Natural killer cell (primary cell): Measurements from ENCODE around the gene SH2D3C. TPM values are rescaled to one million over a fixed set of nuclear protein-coding genes. Genes with fewer than 3 reads are reported as not detected.

Source experiments
- total RNA-seq, 4 donors: library from RNA; stranded (reverse); fragments of 120-200 nt in 1 of 4; gene quantifications; one replicate each; pipeline versions ENCODE4 v1.2.3 to v1.2.4, GENCODE V29; 2013 to 2022

Gene SH2D3C
- total RNA-seq, 3 donors from 2014 or later (not counting 1 experiment from before 2014, with no cell fraction given), result 42.8 to 86.8 (median 56.6) TPM

Other genes starting within 250 kb of the SH2D3C start
- 1 to 10 TPM in 2 of 3 donors, under 1 TPM in 1; 0.97 to 1.8 (median 1.6) TPM for gene STXBP1, start 166.4 kb downstream of the SH2D3C start, total RNA-seq
- not detected for gene CFAP157, start 71.7 kb downstream of the SH2D3C start, total RNA-seq
- 10 to 100 TPM in 2 of 3 donors, 1 to 10 TPM in 1; 6.9 to 11.5 (median 11.0) TPM for gene PTRH1, start 63.0 kb downstream of the SH2D3C start, total RNA-seq
- gene TTC16, start 62.6 kb downstream of the SH2D3C start, total RNA-seq, result 10 to 100 TPM; 15.5 to 23.0 (median 21.5) TPM
- gene TOR2A, start 43.4 kb downstream of the SH2D3C start, total RNA-seq, result 10 to 100 TPM; 20.9 to 27.8 (median 23.7) TPM
- gene CDK9, start 7.4 kb upstream of the SH2D3C start, total RNA-seq, result 100 to 1,000 TPM; 181 to 207 (median 188) TPM
- gene FPGS, start 24.2 kb upstream of the SH2D3C start, total RNA-seq, result 100 to 1,000 TPM in 2 of 3 donors, 10 to 100 TPM in 1; 99.1 to 108 (median 107) TPM
- 10 to 100 TPM in 2 of 3 donors, 1 to 10 TPM in 1; 8.5 to 13.6 (median 12.3) TPM for gene ENG, start 76.0 kb upstream of the SH2D3C start, total RNA-seq
- gene AK1, start 99.0 kb upstream of the SH2D3C start, total RNA-seq, result 10 to 100 TPM; 47.3 to 76.3 (median 54.2) TPM
- 100 to 1,000 TPM; 120 to 148 (median 127) TPM for gene ST6GALNAC6, start 120.9 kb upstream of the SH2D3C start, total RNA-seq
- 10 to 100 TPM; 18.8 to 33.0 (median 20.4) TPM for gene ST6GALNAC4, start 138.4 kb upstream of the SH2D3C start, total RNA-seq
- 1 to 10 TPM in 1 of 3 donors, under 1 TPM in 2; 0.52 to 1.4 (median 0.97) TPM for gene PIP5KL1, start 152.1 kb upstream of the SH2D3C start, total RNA-seq
- gene DPM2, start 159.2 kb upstream of the SH2D3C start, total RNA-seq, result 10 to 100 TPM; 22.9 to 31.4 (median 24.1) TPM
- 10 to 100 TPM; 10.3 to 36.0 (median 28.2) TPM for gene EEIG1, start 202.3 kb upstream of the SH2D3C start, total RNA-seq